HG02943 (cell line): ENCODE data around the gene NMRAL1.

ENCODE experiments used
- ATAC-seq: cut with Tn5 transposase; IDR thresholded peaks from one replicate; pipeline ENCODE4 v1.9.1; 2021; ENCODE audit warnings: mild to moderate bottlenecking, low read depth, moderate library complexity; ENCODE audit not compliant: unreplicated experiment

NMRAL1 gene

DNA sequence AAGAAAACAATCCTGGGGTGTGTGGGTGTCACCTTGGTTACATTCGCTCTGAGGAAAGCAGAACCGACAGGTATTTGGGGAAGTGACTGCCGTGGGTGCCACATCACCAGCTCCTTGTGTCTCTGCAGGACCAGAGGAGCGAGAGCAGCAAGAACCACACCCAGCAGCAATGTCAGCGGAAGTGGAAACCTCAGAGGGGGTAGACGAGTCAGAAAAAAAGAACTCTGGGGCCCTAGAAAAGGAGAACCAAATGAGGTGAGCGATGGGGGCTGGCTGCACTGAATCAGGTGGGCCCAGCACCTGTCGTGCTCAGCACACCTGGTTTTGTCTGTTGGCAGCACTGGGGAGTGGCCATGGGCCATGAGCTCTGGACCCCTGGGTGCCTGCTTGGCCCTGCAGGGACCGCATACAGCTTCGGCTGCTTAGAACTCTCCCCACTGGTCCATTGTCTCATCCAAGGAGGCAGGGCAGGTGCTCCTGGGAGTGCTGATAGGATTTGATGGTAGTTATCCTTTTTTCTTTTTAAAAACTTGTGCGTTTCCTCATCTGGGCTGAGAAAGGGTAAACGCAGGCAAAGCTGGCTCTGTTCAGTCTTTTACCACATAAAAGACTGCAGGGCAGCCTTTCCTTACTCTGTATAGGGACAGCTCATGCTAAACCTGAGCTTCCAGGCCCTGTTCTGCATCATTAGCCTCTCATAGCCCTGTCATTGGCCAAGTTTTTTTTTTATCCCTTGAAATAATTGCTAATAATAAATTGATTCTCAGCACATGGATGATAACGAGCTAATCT lies 31.1 kb upstream of the NMRAL1 start:
- no peak for ATAC-seq

DNA sequence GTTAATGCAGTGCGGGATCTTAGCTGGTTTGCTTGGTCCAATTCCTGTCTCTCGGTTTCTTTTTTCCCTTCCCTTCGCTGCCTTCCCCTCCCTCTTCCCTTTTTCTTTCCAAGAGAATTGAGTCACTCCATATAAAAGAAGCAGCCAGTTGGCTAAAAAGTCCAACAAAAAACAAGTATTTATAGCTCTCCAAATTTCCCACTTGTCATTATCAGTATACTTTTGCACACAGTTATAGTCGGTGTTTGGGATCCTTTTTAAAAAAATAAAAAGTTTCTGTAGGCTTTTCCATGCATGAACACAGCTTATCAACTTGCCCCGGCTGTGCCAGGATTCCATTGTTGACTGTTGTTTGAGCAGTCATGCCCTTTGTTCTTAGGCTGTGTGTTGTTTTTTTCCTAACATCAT lies 26.6 kb upstream of the NMRAL1 start:
- no peak for ATAC-seq

DNA sequence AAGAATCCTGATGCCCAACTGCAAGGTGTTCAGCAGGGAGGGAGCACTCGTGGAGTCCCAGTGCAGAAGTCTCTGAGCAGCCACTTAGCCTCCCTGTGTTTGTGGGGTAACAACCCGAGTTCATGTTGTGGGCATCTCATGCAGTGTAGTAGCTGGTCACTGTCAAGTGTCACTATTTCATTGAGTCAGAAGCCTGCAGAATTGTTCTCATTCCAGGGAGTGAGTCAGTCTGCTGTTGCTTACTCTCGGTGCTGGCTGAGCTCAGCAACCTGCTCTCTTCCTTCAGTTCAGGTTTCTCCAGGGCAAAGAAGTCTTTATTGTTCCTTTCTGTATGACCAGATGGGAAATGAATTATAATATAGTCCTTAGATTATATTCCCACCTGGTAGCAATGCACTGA lies 25.8 kb upstream of the NMRAL1 start:
- ATAC-seq: no peak

DNA sequence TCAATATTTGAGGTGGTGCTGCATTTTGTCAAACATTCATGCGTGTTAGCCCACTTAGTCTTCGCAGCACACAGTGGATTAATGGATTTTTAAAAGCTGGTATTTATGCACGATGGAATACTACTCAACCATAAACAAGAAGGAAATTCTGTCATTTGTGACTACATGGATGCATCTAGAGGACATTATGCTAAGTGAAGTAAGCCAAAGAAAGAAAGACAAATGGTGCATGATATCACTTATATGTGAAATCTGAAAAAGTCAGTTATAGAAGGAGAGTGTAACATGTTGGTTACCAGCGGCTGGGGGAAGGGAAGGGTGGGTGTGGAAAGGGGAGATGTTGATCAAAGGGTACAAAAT lies 24.8 kb upstream of the NMRAL1 start:
- ATAC-seq: no peak

DNA sequence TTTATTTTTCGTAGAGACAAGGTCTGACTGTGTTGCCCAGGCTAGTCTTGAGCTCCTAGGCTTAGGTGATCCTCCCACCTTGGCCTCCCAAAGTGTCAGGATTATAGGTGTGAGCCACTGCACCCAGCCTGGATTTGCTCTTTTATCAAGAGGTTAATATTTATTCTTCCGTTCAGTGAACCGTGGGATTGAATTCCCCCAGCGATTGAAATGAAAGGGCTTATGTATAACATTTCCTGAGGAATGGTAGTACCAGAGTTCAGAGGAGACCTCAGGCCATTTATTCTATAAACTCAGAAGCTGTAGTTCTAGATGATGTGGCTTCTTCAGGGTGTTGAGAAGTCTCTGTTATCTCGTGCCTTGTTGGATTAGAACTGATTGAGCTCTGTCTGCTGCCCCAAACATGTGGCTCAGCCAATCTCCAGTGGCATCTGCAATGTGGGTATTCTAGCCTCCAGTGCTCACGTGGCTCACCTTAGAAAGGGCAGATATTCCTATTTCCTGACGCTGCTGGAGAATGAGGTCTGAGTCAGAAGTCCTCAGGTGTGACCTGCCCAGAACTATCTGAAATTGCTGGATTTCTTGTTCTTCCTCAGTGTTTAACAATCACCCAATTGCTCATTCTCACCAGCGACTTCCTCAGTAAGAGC lies 24.2 kb upstream of the NMRAL1 start:
- ATAC-seq: no peak

DNA sequence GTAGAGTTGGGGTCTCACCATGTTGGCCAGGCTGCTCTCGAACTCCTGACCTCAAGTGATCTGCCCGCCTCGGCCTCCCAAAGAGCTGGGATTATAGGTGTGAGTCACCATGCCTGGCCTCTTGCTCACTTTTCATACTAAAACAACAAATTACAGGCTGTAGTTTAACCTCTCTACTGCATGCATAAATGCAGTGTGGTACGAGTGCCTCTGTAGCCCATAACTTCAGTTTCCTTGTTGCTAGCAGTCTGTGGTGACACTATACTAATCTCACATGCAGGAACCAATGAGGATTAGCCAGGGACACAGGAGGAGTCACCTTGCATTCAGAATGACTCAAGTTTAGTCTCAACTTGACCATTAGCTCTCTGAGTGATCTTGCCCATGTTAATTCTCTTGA lies 21.9 kb upstream of the NMRAL1 start:
- no peak for ATAC-seq

DNA sequence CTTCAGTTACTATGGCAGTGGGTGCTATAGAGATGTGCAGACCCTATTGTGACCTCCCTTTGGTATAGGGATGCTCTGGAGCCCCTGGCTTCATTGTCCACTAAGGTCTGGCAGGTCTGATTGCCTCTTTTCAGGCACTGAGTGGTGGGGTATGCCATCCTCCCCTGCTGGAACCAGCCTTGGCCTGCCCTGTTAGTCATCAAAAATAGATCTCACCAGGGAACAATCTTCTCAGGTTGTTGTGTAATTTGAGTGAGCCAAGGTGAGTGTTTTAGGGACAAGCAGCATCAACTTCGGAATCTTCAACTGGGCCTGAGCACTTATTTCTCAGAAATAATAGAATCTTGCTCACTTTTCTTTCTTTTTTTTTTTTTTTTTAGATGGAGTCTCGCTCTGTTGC lies 21.3 kb upstream of the NMRAL1 start:
- no peak for ATAC-seq

DNA sequence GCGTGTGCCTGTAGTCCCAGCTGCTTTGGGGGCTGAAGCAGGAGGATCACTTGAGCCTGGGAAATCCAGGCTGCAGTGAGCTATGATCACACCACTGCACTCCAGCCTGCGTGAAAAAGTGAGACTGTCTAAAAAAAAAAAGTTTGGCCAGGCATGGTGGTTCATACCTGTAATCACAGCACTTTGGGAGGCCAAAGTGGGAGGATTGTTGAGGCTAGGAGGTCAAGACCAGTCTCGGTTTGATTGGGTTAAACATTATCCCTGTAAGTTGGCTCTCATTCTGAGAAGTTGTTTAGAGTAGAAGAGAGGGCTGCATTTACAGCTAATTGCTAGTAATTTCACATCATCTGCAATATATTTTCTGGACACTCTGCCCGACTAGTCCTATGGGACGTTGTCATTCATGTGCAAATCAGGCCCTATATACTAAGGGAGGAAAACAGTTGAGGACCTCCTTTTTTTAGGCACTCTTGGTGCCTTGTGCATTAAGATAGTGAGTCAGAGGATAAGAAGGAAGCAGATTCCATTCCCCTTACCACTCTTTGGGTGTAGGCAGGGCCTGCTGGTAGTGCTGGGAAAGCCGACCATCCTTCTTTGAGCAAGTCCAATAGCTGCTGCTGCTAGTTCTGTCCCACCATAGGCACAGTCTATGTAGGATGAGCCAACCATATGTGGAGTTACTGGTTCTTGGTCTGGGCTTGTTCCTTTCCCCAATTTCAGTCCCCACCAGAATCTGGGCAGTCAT lies 20.5 kb upstream of the NMRAL1 start:
- ATAC-seq: no peak

DNA sequence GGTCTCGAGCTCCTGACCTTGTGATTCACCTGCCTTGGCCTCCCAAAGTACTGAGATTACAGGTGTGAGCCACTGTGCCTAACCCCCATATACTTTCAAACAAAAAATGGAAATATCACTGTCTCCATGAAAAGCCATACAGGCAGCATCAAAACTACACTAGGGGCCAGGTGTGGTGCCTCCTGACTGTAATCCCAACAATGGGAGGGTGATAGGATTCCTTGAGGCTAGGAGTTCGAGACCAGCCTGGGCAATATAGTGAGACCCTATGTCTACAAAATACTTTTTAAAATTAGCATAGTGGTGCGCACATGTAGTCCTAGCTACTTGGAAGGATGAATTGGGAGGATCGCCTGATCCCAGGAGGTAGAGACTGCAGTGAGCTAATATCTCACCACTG lies 17.5 kb upstream of the NMRAL1 start:
- ATAC-seq: no peak

DNA sequence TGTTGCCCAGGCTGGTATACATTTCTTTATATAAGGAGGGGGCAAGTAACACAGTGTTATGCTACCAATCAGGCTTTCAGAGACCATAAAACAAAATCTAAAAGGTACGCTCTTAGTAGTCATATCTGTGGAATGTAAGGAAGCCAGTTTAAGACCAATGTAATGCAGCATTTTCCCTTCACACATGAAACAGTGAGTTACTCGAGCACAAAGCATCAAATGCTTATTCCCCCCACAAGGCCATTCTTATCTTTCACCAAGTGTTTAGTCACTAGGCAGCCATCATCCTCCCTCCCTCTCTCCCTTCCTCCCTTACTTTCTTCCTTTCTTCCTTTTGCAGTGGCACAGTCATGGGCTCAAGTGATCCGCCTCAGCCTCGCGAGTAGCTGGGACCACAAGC lies 14.6 kb upstream of the NMRAL1 start:
- ATAC-seq: no peak

DNA sequence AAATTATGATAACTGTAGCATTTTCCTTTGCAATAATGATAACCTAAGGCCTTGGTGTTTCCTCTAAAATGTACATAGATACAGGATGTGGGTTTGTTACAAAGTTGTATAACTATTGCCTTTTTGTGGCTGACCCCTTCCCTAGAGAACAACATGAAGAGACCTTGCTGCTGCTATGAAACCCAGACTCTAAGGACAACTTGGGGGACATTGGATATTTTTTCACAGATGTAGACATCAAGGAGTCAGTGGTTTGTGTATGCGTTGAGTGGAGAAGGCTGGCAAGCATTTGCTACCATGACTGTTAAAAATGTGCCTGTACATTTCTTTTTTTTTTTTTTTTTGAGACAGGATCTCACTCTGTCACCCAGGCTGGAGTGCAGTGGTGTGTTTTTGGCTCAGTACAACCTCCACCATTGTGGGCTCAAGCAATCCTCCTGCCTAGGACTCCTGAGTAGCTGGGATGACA lies 14.1 kb upstream of the NMRAL1 start:
- ATAC-seq: no peak

DNA sequence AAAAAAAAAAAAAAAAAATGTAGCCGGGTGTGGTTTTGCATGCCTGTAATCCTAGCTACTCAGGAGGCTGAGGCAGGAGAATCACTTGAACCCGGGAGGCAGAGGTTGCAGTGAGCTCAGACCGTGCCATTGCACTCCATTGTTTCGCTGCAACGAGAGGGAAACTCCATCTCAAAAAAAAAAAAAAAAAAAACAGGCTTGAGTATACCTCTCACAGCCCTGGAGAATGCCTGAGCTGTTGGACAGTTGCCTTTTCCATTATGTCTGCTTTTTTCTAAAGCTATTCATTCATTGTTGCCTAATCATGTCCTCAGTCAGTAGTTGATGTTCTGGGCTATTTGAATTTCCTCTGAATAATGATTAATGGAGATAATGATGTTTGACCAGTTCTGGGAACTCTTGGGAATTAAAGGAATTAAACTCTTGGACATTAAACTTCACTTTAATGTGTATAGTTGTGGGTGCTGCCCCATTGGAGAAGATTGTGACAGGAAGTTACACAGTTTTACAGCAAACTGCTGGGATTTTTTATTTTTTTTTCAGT lies 13.6 kb upstream of the NMRAL1 start:
- no peak for ATAC-seq

DNA sequence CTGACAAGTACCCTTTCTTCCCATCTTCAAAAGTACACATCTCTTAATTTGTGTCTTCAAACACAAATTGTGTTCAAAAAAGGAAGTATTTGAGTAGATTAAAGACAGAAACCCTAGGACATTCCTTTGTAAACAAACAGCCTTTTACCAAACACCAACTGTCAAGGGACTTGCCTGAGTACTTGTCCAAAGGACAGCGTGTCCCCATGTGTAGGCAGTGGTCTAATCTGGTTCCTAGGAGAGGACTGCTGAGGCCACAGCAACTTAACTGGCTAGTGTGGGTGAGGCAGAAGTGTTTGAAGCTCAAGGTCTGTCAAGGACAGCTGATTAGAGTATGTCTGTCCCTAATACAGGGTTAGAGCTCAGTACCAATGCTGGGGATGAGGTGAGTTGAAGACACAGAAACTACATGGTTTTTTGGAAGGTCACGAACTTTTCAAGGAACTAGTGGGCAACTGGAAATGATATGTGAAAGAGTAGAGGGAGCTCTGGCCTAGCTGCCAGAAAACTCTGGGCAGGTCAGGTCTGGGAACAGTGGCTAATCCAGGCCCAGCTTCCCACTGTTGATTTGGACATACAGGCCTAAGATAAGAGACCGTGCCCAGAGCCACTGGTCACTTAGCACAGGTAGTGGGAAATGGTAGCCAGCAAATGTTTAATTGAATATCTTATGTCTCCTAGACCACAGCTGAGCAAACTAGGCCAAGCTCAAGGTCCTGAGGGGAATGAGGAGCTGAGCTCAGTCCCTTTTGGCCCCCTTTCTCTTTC lies 11.9 kb upstream of the NMRAL1 start:
- no peak for ATAC-seq

DNA sequence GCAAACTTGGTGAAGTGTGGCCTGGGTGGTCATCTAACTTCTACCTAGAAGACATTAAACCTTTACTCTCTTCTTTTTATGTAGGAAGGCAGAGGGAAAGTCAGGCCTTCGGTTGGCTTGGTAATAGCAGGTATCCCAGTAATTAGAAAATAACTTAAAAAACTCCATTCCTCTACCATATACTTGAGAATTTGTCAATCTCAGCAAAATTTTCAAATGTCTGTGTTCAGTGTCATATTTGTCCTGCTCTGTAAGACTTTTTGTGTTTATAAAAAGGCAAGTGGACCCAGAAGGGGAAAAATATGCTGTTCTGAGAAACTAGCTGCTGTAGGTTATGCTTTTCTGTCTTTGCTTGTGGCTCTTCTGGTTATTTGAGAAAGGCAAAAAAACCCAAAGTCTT lies 7.5 kb upstream of the NMRAL1 start:
- ATAC-seq: no peak

DNA sequence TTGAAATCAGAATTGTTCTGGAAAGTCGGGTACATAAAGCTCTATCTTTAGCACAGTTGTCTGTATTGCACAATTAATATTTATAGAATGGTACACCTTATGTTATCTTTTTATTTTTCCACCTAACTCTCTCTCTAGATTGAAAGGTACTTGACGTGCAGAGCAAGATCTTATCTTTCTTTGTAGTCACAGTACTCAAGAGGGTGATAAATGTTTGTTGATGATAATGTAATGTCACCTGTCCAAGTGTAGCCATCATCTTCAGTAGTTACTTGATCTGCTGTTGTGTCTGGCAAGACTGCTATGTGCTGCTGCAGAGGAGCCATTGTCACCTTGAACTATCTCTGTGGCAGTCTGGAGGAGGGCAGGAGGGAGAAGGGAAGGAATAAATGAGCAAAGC lies 7.1 kb upstream of the NMRAL1 start:
- ATAC-seq: no peak

DNA sequence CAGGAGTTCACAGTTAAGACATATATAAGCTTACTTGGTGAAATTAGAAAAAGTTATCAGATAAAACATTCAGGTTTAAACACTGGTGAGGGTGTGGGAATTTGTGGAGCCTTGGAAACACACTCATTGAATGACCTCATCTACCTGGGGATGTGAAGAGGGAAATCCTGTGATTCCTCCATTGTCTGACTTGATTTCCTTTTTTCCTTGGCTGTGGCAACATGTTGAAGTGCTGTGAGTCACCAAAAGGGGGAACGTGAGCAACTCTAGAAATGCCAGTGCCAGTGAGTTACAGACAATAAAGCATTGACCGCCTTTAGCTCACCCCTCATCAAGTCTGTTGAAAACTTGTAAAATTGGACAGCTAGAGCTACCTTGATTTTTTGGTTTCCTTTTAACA lies 3.5 kb upstream of the NMRAL1 start:
- no peak for ATAC-seq

DNA sequence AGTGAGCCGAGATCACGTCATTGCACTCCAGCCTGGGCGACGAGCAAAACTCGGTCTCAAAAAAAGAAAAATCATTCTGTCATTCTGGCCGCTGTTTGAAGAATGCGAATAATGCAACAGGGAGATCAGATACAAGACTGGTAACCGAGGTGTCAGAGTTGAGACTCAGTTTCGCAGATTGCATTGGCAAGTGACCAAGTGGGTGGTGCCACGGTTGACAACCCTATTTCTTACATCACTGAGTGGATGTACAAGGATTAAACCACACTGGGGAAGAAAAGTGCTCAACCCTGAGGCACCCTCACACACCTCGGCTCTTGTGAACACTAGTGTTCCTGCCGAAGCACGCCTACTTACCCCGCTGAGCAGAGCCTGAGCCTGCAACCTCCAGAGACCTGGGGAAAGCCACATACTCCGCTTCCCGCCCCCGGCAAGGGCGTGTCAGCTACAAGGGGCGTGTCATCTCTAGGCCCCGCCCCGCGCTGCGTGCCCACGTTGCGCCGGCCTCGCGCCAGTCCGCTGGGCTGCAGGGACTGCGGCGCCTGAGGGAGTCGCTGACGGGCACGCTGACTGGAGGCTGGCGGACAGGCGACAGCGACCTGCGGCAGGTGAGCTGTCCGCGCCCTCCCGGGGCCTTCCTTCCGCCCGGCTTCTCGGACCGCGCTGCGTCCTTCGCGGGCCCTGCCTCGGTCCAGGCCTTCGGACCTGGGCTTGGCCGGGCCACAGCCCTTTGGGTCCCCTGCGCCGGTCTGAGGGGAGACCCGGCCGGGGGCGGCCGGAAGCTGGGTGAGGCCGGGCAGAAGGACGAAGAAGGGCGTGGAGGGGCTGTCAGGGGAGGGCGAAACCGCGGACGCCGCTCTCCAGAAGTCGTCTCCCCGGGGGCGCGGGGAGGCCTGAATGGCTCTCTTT lies 1.7 kb upstream of the NMRAL1 start, which contains the start of gene HMOX2:
HMOX2 (plus strand) TSS at position 519 of the 909 bp plus-strand sequence. CDS start 29,127 bp downstream, outside the sequence.
- peak; percentile 79 for ATAC-seq

DNA sequence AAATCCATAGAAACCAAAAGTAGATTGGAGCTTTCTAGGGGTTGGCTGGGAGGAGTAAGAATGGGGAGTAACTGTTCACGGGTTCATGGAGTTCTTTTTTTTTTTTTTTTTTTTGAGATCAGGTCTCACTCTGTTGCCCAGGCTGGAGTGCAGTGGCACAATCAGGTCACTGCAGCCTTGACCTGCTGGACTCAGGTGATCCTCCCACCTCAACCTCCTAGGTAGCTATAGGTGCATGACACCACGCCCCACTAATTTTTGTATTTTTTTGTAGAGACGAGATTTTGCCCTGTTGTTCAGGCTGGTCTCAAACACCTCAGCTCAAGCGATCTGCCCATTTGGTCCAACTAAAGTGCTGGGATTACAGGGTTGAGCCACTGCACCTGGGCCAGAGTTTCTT lies 1.5 kb downstream of the NMRAL1 start:
- no peak for ATAC-seq

DNA sequence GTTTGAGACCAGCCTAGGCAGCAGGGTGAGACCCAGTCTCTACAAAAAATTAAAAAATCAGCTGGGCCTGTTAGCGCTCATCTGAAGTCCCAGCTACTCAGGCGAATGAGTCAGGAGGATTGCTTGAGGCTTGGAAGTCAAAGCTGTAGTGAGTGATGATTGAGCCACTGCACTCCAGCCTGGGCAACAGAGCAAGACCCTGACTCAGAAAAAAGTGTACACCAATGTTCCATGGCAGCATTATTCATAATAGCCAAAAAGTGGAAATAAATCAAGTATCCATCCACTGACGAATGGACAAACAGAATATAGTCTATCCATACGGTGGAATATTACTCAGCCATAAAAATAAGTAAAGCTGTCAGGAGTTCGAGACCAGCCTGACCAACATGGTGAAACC lies 2.6 kb downstream of the NMRAL1 start:
- ATAC-seq: no peak
